ENCODE results near the gene NPDC1. TPM values are rescaled to one million over a fixed set of nuclear protein-coding genes. Genes with fewer than 3 reads are reported as not detected.
"Not testable (repeated sequence)": the region's sequence is repeated elsewhere in the genome, so short reads cannot be mapped to it uniquely, and the experiment has no call there.

Gene NPDC1
- total RNA-seq, 4 donors from 2014 or later = 45.3 to 119 (median 91.5) TPM

- Histone ChIP-seq H3K36me3 (no peaks in the 10 kb centered on the region), H3K4me3 (no peak overlapping the region), H3K4me1 (peaks cover 6 to 10% (median 8%) of the 10 kb centered on the region in 4 donors), H3K27ac (replicated peaks in 1 of 4) (no peak overlapping the region), H3K27me3 (peaks cover 0 to 22% (median 2%) of the 10 kb centered on the region in 4 donors), H3K9me3 (no peaks in the 10 kb centered on the region)
- TF ChIP-seq POLR2A (IDR thresholded peaks at IDR 0.05; ENCODE audit: low read depth) (no peak), POLR2AphosphoS5 (IDR thresholded peaks at IDR 0.05) (no peak), CTCF (IDR thresholded peaks at IDR 0.05) (no peak), EP300 (IDR thresholded peaks at IDR 0.05) (no peak)
- no peak for DNase-seq (ENCODE audit: extremely low spot score)
- intact Hi-C loops (cut with DNase I) = no loop called here
- 87% methylated on average over 6 of the region's 26 CpGs for WGBS
Measured at GRCh38 chr9:137063311-137064026, 17.5 kb upstream of the NPDC1 start.

GRCh38 chr9:137062798-137063197 is 16.8 kb upstream of the NPDC1 start:
- H3K36me3 ChIP-seq = not testable (repeated sequence)

GRCh38 chr9:137062384-137062783 is 16.4 kb upstream of the NPDC1 start:
- Histone ChIP-seq H3K4me3 (no peak overlapping the region), H3K27ac (replicated peaks in 1 of 4) (no peak overlapping the region), H3K4me1 (peaks cover 6 to 18% (median 16%) of the 10 kb centered on the region in 4 donors), H3K27me3 (peaks cover 0 to 15% (median 0%) of the 10 kb centered on the region in 4 donors), H3K36me3 (no peaks in the 10 kb centered on the region), H3K9me3 (no peaks in the 10 kb centered on the region)
- intact Hi-C loops (cut with DNase I) = no loop called here
- 85% methylated on average over 15 of the region's 15 CpGs for WGBS
- no peak for TF ChIP-seq POLR2A (IDR thresholded peaks at IDR 0.05; ENCODE audit: low read depth)
- no peak for TF ChIP-seq EP300 (IDR thresholded peaks at IDR 0.05)
- no peak for TF ChIP-seq POLR2AphosphoS5 (IDR thresholded peaks at IDR 0.05)
- no peak for TF ChIP-seq CTCF (IDR thresholded peaks at IDR 0.05)
- DNase-seq (ENCODE audit: extremely low spot score) = no peak

More at GRCh38 chr9:137062798-137063197, 16.8 kb upstream of the NPDC1 start:
- Histone ChIP-seq H3K4me1 (peaks cover 6 to 14% (median 12%) of the 10 kb centered on the region in 4 donors), H3K27me3 (peaks cover 0 to 15% (median 0%) of the 10 kb centered on the region in 4 donors)
- H3K4me3 ChIP-seq; DNase-seq (ENCODE audit: extremely low spot score); intact Hi-C loops (cut with DNase I); H3K9me3 ChIP-seq; H3K27ac ChIP-seq (replicated peaks in 1 of 4): not testable (repeated sequence)
- no CpG with 5 or more reads among the region's 9 CpGs for WGBS

GRCh38 chr9:137058521-137059234 is 12.7 kb upstream of the NPDC1 start:
- 90% methylated on average over 9 of the region's 9 CpGs for WGBS
- H3K4me1 ChIP-seq = peaks cover 24 to 45% (median 45%) of the 10 kb centered on the region in 4 donors
- TF ChIP-seq EP300 (IDR thresholded peaks at IDR 0.05) = no peak
- no peak for TF ChIP-seq POLR2AphosphoS5 (IDR thresholded peaks at IDR 0.05)
- TF ChIP-seq CTCF (IDR thresholded peaks at IDR 0.05) = no peak
- TF ChIP-seq POLR2A (IDR thresholded peaks at IDR 0.05; ENCODE audit: low read depth) = no peak

GRCh38 chr9:137057545-137057944 is 11.6 kb upstream of the NPDC1 start:
- 54% methylated on average over 16 of the region's 16 CpGs for WGBS
- Histone ChIP-seq H3K4me3 (no peak overlapping the region), H3K27ac (replicated peaks in 1 of 4) (no peak overlapping the region), H3K27me3 (peaks cover 7 to 19% (median 11%) of the 10 kb centered on the region in 4 donors), H3K4me1 (peaks cover 31 to 56% (median 55%) of the 10 kb centered on the region in 4 donors), H3K36me3 (no peaks in the 10 kb centered on the region), H3K9me3 (no peaks in the 10 kb centered on the region)
- intact Hi-C loops (cut with DNase I) = no loop called here
- TF ChIP-seq CTCF (IDR thresholded peaks at IDR 0.05) = no peak
- no peak for TF ChIP-seq EP300 (IDR thresholded peaks at IDR 0.05)
- no peak for TF ChIP-seq POLR2AphosphoS5 (IDR thresholded peaks at IDR 0.05)
- no peak for TF ChIP-seq POLR2A (IDR thresholded peaks at IDR 0.05; ENCODE audit: low read depth)
- DNase-seq (ENCODE audit: extremely low spot score) = no peak

More at GRCh38 chr9:137058521-137059234, 12.7 kb upstream of the NPDC1 start:
- Histone ChIP-seq H3K36me3 (no peaks in the 10 kb centered on the region), H3K27me3 (peaks cover under 1 to 8% (median under 1%) of the 10 kb centered on the region in 4 donors), H3K4me3 (no peak overlapping the region), H3K9me3 (no peaks in the 10 kb centered on the region), H3K27ac (replicated peaks in 1 of 4) (no peak overlapping the region)
- no peak for DNase-seq (ENCODE audit: extremely low spot score)
- intact Hi-C loops (cut with DNase I) = no loop called here
